Measurements from ENCODE around the gene FNIP1. TPM values are rescaled to one million over a fixed set of nuclear protein-coding genes. Genes with fewer than 3 reads are reported as not detected.
A peak's percentile ranks its signal among the peaks of the same experiment; 100 is the strongest.

The FNIP1 gene
- total RNA-seq, 2 donors from 2014 or later, result 52.9 to 54.7 TPM

GRCh38 chr5:131810510-131811249 lies 13.9 kb upstream of the FNIP1 start:
- TF ChIP-seq CTCF (IDR thresholded peaks at IDR 0.05), result no peak
- Histone ChIP-seq H3K27ac (peak overlapping the region; percentile 52 to 68), H3K27me3 (replicated peaks; ENCODE audit: insufficient read depth) (no peaks in the 10 kb centered on the region), H3K36me3 (no peaks in the 10 kb centered on the region), H3K9me3 (no peaks in the 10 kb centered on the region), H3K4me1 (ENCODE audit: control insufficient read depth in 1 of 2, low read depth in 2 of 2) (peaks cover 0 to 14% of the 10 kb centered on the region in 2 donors), H3K4me3 (peak overlapping the region; percentile 47)
- ATAC-seq (ENCODE audit: insufficient number of reproducible peaks, low FRiP score, low read depth) (peak; percentile 46), DNase-seq (ENCODE audit: low spot score) (no peak)

DNA sequence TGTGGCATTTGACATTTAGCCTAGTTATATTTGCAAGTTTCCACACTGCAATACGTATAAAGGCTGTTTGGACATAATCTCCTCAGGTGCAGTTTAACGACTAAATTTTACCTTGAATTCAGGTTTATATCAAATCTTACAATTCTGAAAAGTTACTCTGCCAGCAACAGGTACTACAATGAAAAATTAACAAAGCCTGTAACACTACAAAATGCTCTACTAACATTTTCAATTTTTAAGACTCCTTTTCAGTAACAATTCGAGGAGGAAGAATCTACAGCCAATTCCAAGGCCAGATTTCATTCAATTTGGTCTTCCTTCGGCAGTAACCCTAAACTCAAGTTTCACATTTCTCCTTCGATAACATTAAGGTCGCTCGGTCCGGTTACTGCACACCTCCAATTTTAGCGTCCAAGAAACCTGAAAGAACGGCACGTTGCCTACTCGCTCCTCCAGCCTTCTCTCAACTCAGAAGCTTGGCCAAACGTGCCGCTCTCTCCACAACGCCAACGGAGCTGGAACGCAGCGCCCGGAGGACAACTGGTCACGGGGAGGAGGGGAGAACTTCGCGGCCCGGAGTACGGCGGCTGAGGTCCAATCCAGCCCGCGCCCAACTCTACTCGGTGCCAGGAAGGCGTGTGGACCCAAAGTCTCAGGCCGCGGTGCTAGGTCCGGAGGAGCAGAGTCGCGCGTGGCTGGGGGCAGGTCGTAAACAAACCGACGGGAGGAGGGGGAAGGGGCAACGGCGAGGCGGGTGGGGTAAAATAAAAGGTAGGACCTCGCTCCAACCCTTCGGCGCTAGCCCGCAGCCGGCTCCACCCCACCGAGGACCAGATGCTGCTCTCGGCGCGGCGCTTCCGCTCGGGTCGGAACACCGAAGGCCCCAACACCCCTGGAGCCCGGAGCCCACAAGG lies 681 bp downstream of the FNIP1 start:
- Histone ChIP-seq H3K27ac (peak overlapping the region; percentile 100), H3K27me3 (replicated peaks; ENCODE audit: insufficient read depth) (no peaks in the 10 kb centered on the region), H3K36me3 (no peaks in the 10 kb centered on the region), H3K4me1 (ENCODE audit: control insufficient read depth in 1 of 2, low read depth in 2 of 2) (peaks cover 23 to 41% of the 10 kb centered on the region in 2 donors), H3K9me3 (no peaks in the 10 kb centered on the region), H3K4me3 (peak overlapping the region; percentile 99)
- TF ChIP-seq CTCF (IDR thresholded peaks at IDR 0.05), result no peak
- ATAC-seq (ENCODE audit: insufficient number of reproducible peaks, low FRiP score, low read depth) (peak; percentile 18), DNase-seq (ENCODE audit: low spot score) (peak; percentile 45)

DNA sequence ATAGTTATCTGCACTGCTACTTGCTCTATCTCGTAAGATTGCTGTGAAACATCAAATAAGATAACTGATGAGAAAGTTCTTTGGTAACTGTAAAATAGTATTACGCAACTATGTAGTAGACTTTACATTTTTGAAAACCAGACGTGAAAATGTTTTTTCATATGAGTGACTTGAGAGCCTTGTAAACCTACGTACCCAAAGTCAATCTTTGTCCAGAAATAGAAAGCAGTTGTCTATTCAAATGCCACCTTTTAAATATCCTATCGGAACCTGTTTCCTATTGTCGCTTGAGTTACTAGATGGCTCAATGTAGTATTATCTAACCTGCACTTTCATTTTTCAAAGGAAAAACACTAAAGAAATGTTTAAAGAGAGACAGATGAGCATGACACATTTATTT lies 1.6 kb downstream of the FNIP1 start:
- H3K27me3 ChIP-seq (replicated peaks; ENCODE audit: insufficient read depth), result no peaks in the 10 kb centered on the region
- TF ChIP-seq CTCF (IDR thresholded peaks at IDR 0.05), result no peak
- H3K27ac ChIP-seq, result peak overlapping the region in 1 of 2 donors; percentile 100
- ATAC-seq (ENCODE audit: insufficient number of reproducible peaks, low FRiP score, low read depth), result no peak
- no peak for DNase-seq (ENCODE audit: low spot score)
- H3K4me3 ChIP-seq, result peak overlapping the region; percentile 99
- no peaks in the 10 kb centered on the region for H3K36me3 ChIP-seq
- peaks cover 31 to 49% of the 10 kb centered on the region in 2 donors for H3K4me1 ChIP-seq (ENCODE audit: control insufficient read depth in 1 of 2, low read depth in 2 of 2)
- no peaks in the 10 kb centered on the region for H3K9me3 ChIP-seq

- Histone ChIP-seq H3K36me3 (no peaks in the 10 kb centered on the region), H3K4me1 (ENCODE audit: control insufficient read depth in 1 of 2, low read depth in 2 of 2) (peaks cover 36 to 55% of the 10 kb centered on the region in 2 donors), H3K9me3 (no peaks in the 10 kb centered on the region), H3K27ac (no peak overlapping the region), H3K27me3 (replicated peaks; ENCODE audit: insufficient read depth) (no peaks in the 10 kb centered on the region), H3K4me3 (peak overlapping the region; percentile 99)
- no peak for TF ChIP-seq CTCF (IDR thresholded peaks at IDR 0.05)
- DNase-seq (ENCODE audit: low spot score), result no peak
- no peak for ATAC-seq (ENCODE audit: insufficient number of reproducible peaks, low FRiP score, low read depth)
Measured at GRCh38 chr5:131794586-131794985, 2.2 kb downstream of the FNIP1 start.

- TF ChIP-seq CTCF (IDR thresholded peaks at IDR 0.05), result no peak
- Histone ChIP-seq H3K4me1 (ENCODE audit: control insufficient read depth in 1 of 2, low read depth in 2 of 2) (peaks cover 36 to 54% of the 10 kb centered on the region in 2 donors), H3K27me3 (replicated peaks; ENCODE audit: insufficient read depth) (no peaks in the 10 kb centered on the region), H3K27ac (no peak overlapping the region), H3K9me3 (no peaks in the 10 kb centered on the region), H3K4me3 (no peak overlapping the region), H3K36me3 (no peaks in the 10 kb centered on the region)
- DNase-seq (ENCODE audit: low spot score), result no peak
- ATAC-seq (ENCODE audit: insufficient number of reproducible peaks, low FRiP score, low read depth), result no peak
Measured at GRCh38 chr5:131792896-131793295, 3.9 kb downstream of the FNIP1 start.
